IMR-90 (cell line): ENCODE measurements around the gene TSPEAR. TPM values are rescaled to one million over a fixed set of nuclear protein-coding genes. Genes with fewer than 3 reads are reported as not detected.

Experiments used
- ATAC-seq: fragments of 200-7000 bp; cut with Tn5 transposase; 2 replicates; pipeline ENCODE4 v1.9.1; 2020; ENCODE audit warnings: low read depth, mild to moderate bottlenecking, moderate library complexity
- BruUV-seq: library from RNA; stranded (reverse); fragments of 400-500 nt; replicated peaks from 2 replicates; lab custom pipeline; 2021; lab: Mats Ljungman, UMichigan
- CTCF ChIA-PET: fragments of 300-600 bp; formaldehyde crosslinking; extraction: SDS; loops from one replicate; lab custom pipeline; 2021; ENCODE audit warnings: antibody characterized with exemption; lab: Yijun Ruan, JAX
- POLR2A ChIA-PET: fragments of 300-600 bp; sonication (Branson Sonifier 250); formaldehyde crosslinking; loops from one replicate; lab custom pipeline; 2022; ENCODE audit warnings: antibody characterized with exemption; ENCODE audit not compliant: unreplicated experiment; lab: Charles Lee
- DNase-seq: peaks from one replicate; pipeline ENCODE4 v3.0.0; 2013
- H2AFZ ChIP-seq: replicated peaks from 2 replicates; pipeline ENCODE3; 2013; ENCODE audit warnings: low read length, mild to moderate bottlenecking; ENCODE audit not compliant: poor library complexity
- H2AK5ac ChIP-seq: 2 replicates; pipeline ENCODE4 v1.6.1; 2013; ENCODE audit warnings: low read depth, low read length, inconsistent platforms
- H2AK9ac ChIP-seq: replicated peaks from 2 replicates; pipeline ENCODE3; 2013; ENCODE audit warnings: mild to moderate bottlenecking, low read depth, low read length, moderate library complexity; ENCODE audit not compliant: poor library complexity
- H2BK120ac ChIP-seq: 2 replicates; pipeline ENCODE4 v1.6.1; 2013; ENCODE audit warnings: low read depth, low read length, inconsistent platforms
- H2BK15ac ChIP-seq: 3 replicates; pipeline ENCODE4 v1.6.1; 2013; ENCODE audit warnings: low read depth, low read length, inconsistent platforms
- H2BK20ac ChIP-seq: 2 replicates; pipeline ENCODE4 v1.6.1; 2013; ENCODE audit warnings: low read depth, mild to moderate bottlenecking, inconsistent platforms, low read length, moderate library complexity
- H2BK5ac ChIP-seq: 2 replicates; pipeline ENCODE4 v1.6.1; 2013; ENCODE audit warnings: mild to moderate bottlenecking, low read depth, low read length, inconsistent platforms; ENCODE audit not compliant: poor library complexity, severe bottlenecking
- H3K14ac ChIP-seq: replicated peaks from 2 replicates; pipeline ENCODE4 v1.6.1; 2013; ENCODE audit warnings: low read depth, low read length, inconsistent platforms
- H3K18ac ChIP-seq: 2 replicates; pipeline ENCODE4 v1.6.1; 2013; ENCODE audit warnings: low read depth, low read length, control low read depth
- H3K23ac ChIP-seq: 2 replicates; pipeline ENCODE4 v1.6.1; 2013; ENCODE audit warnings: low read depth, low read length, inconsistent platforms
- H3K27ac ChIP-seq: 2 replicates; pipeline ENCODE4 v1.5.1; 2013; ENCODE audit warnings: mild to moderate bottlenecking, control low read depth, low read length; ENCODE audit not compliant: insufficient read depth
- H3K27me3 ChIP-seq: 2 replicates; pipeline ENCODE4 v1.6.1; 2013; ENCODE audit warnings: low read length; ENCODE audit not compliant: control insufficient read depth, insufficient read depth
- H3K36me3 ChIP-seq: 2 replicates; pipeline ENCODE4 v1.6.1; 2013; ENCODE audit warnings: low read length, mixed read lengths; ENCODE audit not compliant: control insufficient read depth, insufficient read depth
- H3K4ac ChIP-seq: 2 replicates; pipeline ENCODE4 v1.6.1; 2013; ENCODE audit warnings: low read depth, low read length, inconsistent platforms
- H3K4me1 ChIP-seq: 2 replicates; pipeline ENCODE4 v1.6.1; 2013; ENCODE audit warnings: low read length, mixed read lengths; ENCODE audit not compliant: control insufficient read depth, insufficient read depth
- H3K4me2 ChIP-seq: 2 replicates; pipeline ENCODE4 v1.6.1; 2013; ENCODE audit warnings: low read depth, mild to moderate bottlenecking, control low read depth, low read length, moderate library complexity
- H3K4me3 ChIP-seq: 2 replicates; pipeline ENCODE4 v1.5.1; 2013; ENCODE audit warnings: low read depth, mild to moderate bottlenecking, control low read depth, low read length, moderate library complexity; ENCODE audit not compliant: insufficient read depth
- H3K56ac ChIP-seq: 2 replicates; pipeline ENCODE4 v1.6.1; 2013; ENCODE audit warnings: low read length, inconsistent platforms; ENCODE audit not compliant: insufficient read depth; ENCODE audit errors: extremely low read depth
- H3K79me1 ChIP-seq, 2 experiments: 2 replicates each; pipeline ENCODE4 v1.6.1; 2013; ENCODE audit warnings: low read length in 2 of 2, inconsistent platforms in 1 of 2, low read depth in 1 of 2
- H3K9ac ChIP-seq: 2 replicates; pipeline ENCODE4 v1.6.1; 2013; ENCODE audit warnings: low read depth, low read length, control low read depth
- H3K9me1 ChIP-seq: 2 replicates; pipeline ENCODE4 v1.6.1; 2013; ENCODE audit warnings: low read length, inconsistent platforms; ENCODE audit not compliant: insufficient read depth
- H3K9me3 ChIP-seq: 2 replicates; pipeline ENCODE4 v1.6.1; 2013; ENCODE audit warnings: low read length; ENCODE audit not compliant: control insufficient read depth, insufficient read depth
- H4K20me1 ChIP-seq: 2 replicates; pipeline ENCODE4 v1.6.1; 2013; ENCODE audit warnings: low read length, inconsistent platforms; ENCODE audit not compliant: insufficient read depth
- H4K5ac ChIP-seq: 2 replicates; pipeline ENCODE4 v1.6.1; 2013; ENCODE audit warnings: mild to moderate bottlenecking, low read depth, low read length, control low read depth
- H4K8ac ChIP-seq, 2 experiments: 2 replicates each; pipeline ENCODE4 v1.6.1; 2013; ENCODE audit warnings: low read depth in 2 of 2, low read length in 2 of 2, control low read depth in 1 of 2, inconsistent platforms in 1 of 2
- H4K91ac ChIP-seq: 2 replicates; pipeline ENCODE4 v1.6.1; 2013; ENCODE audit warnings: low read depth, low read length, inconsistent platforms; ENCODE audit not compliant: insufficient read depth
- BHLHE40 ChIP-seq: fragments of 150-350 bp; IDR thresholded peaks from 2 replicates; pipeline ENCODE4 v1.6.1; 2016; ENCODE audit warnings: mild to moderate bottlenecking, low read depth, low read length
- CEBPB ChIP-seq: IDR thresholded peaks from 2 replicates; pipeline ENCODE4 v1.6.1; 2012; ENCODE audit warnings: low read depth, low read length, improper control_type of control experiment
- CHD1 ChIP-seq: IDR thresholded peaks from 2 replicates; pipeline ENCODE4 v1.6.1; 2012; ENCODE audit warnings: low read depth, low read length, improper control_type of control experiment
- FOS ChIP-seq: fragments of 150-350 bp; IDR thresholded peaks from 2 replicates; pipeline ENCODE4 v1.6.1; 2016; ENCODE audit warnings: low read depth, low read length
- MAFK ChIP-seq: IDR thresholded peaks from 2 replicates; pipeline ENCODE4 v1.6.1; 2012; ENCODE audit warnings: low read depth, low read length, improper control_type of control experiment
- MAZ ChIP-seq: IDR thresholded peaks from 2 replicates; pipeline ENCODE4 v1.6.1; 2012; ENCODE audit warnings: low read depth, mild to moderate bottlenecking, low read length, improper control_type of control experiment, moderate library complexity, borderline replicate concordance
- MXI1 ChIP-seq: IDR thresholded peaks from 2 replicates; pipeline ENCODE4 v1.6.1; 2012; ENCODE audit warnings: low read depth, mild to moderate bottlenecking, low read length, moderate library complexity, borderline replicate concordance
- NFE2L2 ChIP-seq: fragments of 150-350 bp; IDR thresholded peaks from 2 replicates; pipeline ENCODE4 v1.6.1; 2016; ENCODE audit warnings: low read depth, mild to moderate bottlenecking, low read length
- POLR2A ChIP-seq: IDR thresholded peaks from 2 replicates; pipeline ENCODE4 v1.6.1; 2012; ENCODE audit warnings: mild to moderate bottlenecking, low read depth, low read length
- RAD21 ChIP-seq: IDR thresholded peaks from 2 replicates; pipeline ENCODE4 v1.6.1; 2012; ENCODE audit warnings: low read length, improper control_type of control experiment
- RCOR1 ChIP-seq: IDR thresholded peaks from 2 replicates; pipeline ENCODE4 v1.6.1; 2012; ENCODE audit warnings: mild to moderate bottlenecking, low read length, improper control_type of control experiment; ENCODE audit not compliant: insufficient replicate concordance
- RFX5 ChIP-seq: IDR thresholded peaks from 2 replicates; pipeline ENCODE4 v1.8.0; 2012; ENCODE audit warnings: low read depth, mild to moderate bottlenecking, low read length, moderate library complexity
- SMC3 ChIP-seq: fragments of 150-350 bp; IDR thresholded peaks from 2 replicates; pipeline ENCODE4 v1.6.1; 2016; ENCODE audit warnings: low read depth, mild to moderate bottlenecking, antibody characterized with exemption, low read length, moderate library complexity
- WGBS, 2 experiments: methylation state at CpG; one replicate each; pipeline versions ENCODE4 v1.1.5 to v1.1.7; 2013; ENCODE audit warnings: missing lambda C conversion rate in 2 of 2; ENCODE audit not compliant: insufficient read length in 1 of 2; ENCODE audit errors: extremely low coverage in 2 of 2; 5-methylcytosine and 5-hydroxymethylcytosine counted together
- dilution Hi-C: fragments of 300-500 bp; cut with HindIII; formaldehyde crosslinking; loops from one replicate; pipeline ENCODE4 v1.14.3; 2018; ENCODE audit warnings: low sequenced_read_pairs; ENCODE audit not compliant: unreplicated experiment
- in situ Hi-C: fragments of 300-500 bp; cut with MboI; formaldehyde crosslinking; loops from 3 replicates; pipeline ENCODE4 v1.14.3; 2019; ENCODE audit warnings: low sequenced_read_pairs, inconsistent platforms, mixed read lengths
- intact Hi-C: fragments of 100-400 bp; cut with micrococcal nuclease; formaldehyde crosslinking; loops from 2 replicates; pipeline ENCODE4 v1.10.0; 2022
- polyA plus RNA-seq, 3 experiments: library from polyadenylated mRNA; depleted of rRNA; stranded (reverse); fragments of >200 nt; gene quantifications; 2 replicates each; pipeline ENCODE4 v1.2.3, GENCODE V29; 2012; ENCODE audit warnings: low replicate concordance in 1 of 3
- total RNA-seq: library from RNA; depleted of rRNA; stranded (reverse); fragments of >200 nt; gene quantifications from 2 replicates; pipeline ENCODE4 v1.2.3, GENCODE V29; 2012
- TF ChIP-seq, protein P1 (sequence below): conservative IDR thresholded peaks from 2 replicates; pipeline ENCODE4 v1.5.1; 2012; ENCODE audit warnings: mild to moderate bottlenecking, low read depth, low read length, improper control_type of control experiment
- TF ChIP-seq, protein P2 (sequence below): fragments of 150-350 bp; IDR thresholded peaks from 2 replicates; pipeline ENCODE4 v1.6.1; 2016; ENCODE audit warnings: low read depth, mild to moderate bottlenecking, low read length, moderate library complexity, borderline replicate concordance

Gene TSPEAR
- total and polyA plus RNA-seq, 2 of the 4 experiments (the other 2 are of a cell fraction) = not detected

- Histone ChIP-seq H3K14ac (no peak overlapping the region), H3K56ac (no peak overlapping the region), H3K4me3 (no peak overlapping the region), H3K79me1 (no peaks in the 10 kb centered on the region), H3K9ac (no peak overlapping the region), H3K36me3 (no peaks in the 10 kb centered on the region), H2BK120ac (no peak overlapping the region), H2AK9ac (no peak overlapping the region), H3K9me1 (no peaks in the 10 kb centered on the region), H3K4me2 (no peak overlapping the region), H2BK5ac (no peak overlapping the region), H3K27ac (no peak overlapping the region), H3K27me3 (no peaks in the 10 kb centered on the region), H3K18ac (no peak overlapping the region), H3K9me3 (peaks cover 2% of the 10 kb centered on the region; the same call in 1 of the 2 replicates), H3K4me1 (no peaks in the 10 kb centered on the region), H4K91ac (no peak overlapping the region), H3K23ac (no peak overlapping the region), H4K20me1 (no peaks in the 10 kb centered on the region), H2BK15ac (no peak overlapping the region), H4K8ac (no peak overlapping the region), H2AK5ac (no peak overlapping the region), H4K5ac (no peak overlapping the region), H2AFZ (no peak overlapping the region), H2BK20ac (no peak overlapping the region), H3K4ac (no peak overlapping the region)
- POLR2A ChIA-PET = no interaction called here
- intact Hi-C loops = no loop called here
- ATAC-seq (no peak), DNase-seq (no peak)
- in situ Hi-C loops = no loop called here
- CTCF ChIA-PET = no interaction called here
- 87% methylated on average over 32 of the region's 36 CpGs; no CpG with 5 or more reads in 1 of the 2 experiments for WGBS, 2 experiments
- no TSS peak for BruUV-seq
- dilution Hi-C loops = no loop called here
- no peak for TF ChIP-seq BHLHE40
- no peak for TF ChIP-seq CHD1
- no peak for TF ChIP-seq RAD21
- TF ChIP-seq FOS = no peak
- TF ChIP-seq, protein P1, sequence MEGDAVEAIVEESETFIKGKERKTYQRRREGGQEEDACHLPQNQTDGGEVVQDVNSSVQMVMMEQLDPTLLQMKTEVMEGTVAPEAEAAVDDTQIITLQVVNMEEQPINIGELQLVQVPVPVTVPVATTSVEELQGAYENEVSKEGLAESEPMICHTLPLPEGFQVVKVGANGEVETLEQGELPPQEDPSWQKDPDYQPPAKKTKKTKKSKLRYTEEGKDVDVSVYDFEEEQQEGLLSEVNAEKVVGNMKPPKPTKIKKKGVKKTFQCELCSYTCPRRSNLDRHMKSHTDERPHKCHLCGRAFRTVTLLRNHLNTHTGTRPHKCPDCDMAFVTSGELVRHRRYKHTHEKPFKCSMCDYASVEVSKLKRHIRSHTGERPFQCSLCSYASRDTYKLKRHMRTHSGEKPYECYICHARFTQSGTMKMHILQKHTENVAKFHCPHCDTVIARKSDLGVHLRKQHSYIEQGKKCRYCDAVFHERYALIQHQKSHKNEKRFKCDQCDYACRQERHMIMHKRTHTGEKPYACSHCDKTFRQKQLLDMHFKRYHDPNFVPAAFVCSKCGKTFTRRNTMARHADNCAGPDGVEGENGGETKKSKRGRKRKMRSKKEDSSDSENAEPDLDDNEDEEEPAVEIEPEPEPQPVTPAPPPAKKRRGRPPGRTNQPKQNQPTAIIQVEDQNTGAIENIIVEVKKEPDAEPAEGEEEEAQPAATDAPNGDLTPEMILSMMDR = no peak
- no peak for TF ChIP-seq CEBPB
- TF ChIP-seq RFX5 = no peak
- no peak for TF ChIP-seq RCOR1
- no peak for TF ChIP-seq MAZ
- TF ChIP-seq MAFK = no peak
- TF ChIP-seq MXI1 = no peak
- no peak for TF ChIP-seq POLR2A
- TF ChIP-seq, protein P2, sequence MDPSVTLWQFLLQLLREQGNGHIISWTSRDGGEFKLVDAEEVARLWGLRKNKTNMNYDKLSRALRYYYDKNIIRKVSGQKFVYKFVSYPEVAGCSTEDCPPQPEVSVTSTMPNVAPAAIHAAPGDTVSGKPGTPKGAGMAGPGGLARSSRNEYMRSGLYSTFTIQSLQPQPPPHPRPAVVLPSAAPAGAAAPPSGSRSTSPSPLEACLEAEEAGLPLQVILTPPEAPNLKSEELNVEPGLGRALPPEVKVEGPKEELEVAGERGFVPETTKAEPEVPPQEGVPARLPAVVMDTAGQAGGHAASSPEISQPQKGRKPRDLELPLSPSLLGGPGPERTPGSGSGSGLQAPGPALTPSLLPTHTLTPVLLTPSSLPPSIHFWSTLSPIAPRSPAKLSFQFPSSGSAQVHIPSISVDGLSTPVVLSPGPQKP = no peak
- TF ChIP-seq SMC3 = no peak
- TF ChIP-seq NFE2L2 = no peak
Observed at GRCh38 chr21:44466996-44467858, 244.1 kb downstream of the TSPEAR start.
